ENCODE measurements around the gene ITFG1. TPM values are rescaled to one million over a fixed set of nuclear protein-coding genes. Genes with fewer than 3 reads are reported as not detected.

The ITFG1 gene
- total and polyA plus RNA-seq, 2 of the 13 experiments (the other 11 are each of a cell fraction or from before 2014, with no cell fraction given), result 74.5 to 150 TPM

- peaks cover 65% of the 10 kb centered on the region for H3K4me1 ChIP-seq (ENCODE audit: insufficient read depth, low read length)
- H3K9ac ChIP-seq (ENCODE audit: insufficient read depth, low read depth, low read length), result no peak overlapping the region
- DNase-seq (ENCODE audit: low spot score) (peak; percentile 73), FAIRE-seq (peak; percentile 18), ATAC-seq (peak; percentile 96)
- no peaks in the 10 kb centered on the region for H3K9me3 ChIP-seq (ENCODE audit: low read length)
- no peak overlapping the region for H3K4me3 ChIP-seq (replicated peaks in 1 of 3; ENCODE audit: insufficient read depth in 1 of 3, low read depth in 2 of 3, low read length in 3 of 3)
- 50% methylated on average over 1 of the region's 1 CpG for WGBS (ENCODE audit: low lambda C conversion rate)
- ChIA-PET CTCF (ENCODE audit: low intra/inter-chr PET ratio, low total read pairs) (no interaction called here), POLR2A (interaction anchor here (0.9 to 4.1 kb wide), 2 partner anchors 8 to 10 kb away, joined by 3 to 28 read pairs; partner anchors contain the start of genes ITFG1 and PHKB)
- peaks cover 2 to 3% of the 10 kb centered on the region in 2 experiments; a peak in 2 of 5 replicates for H3K36me3 ChIP-seq (replicated peaks in 1 of 2; ENCODE audit: control insufficient read depth in 1 of 2, insufficient read depth in 2 of 2, low read length in 2 of 2)
- intact Hi-C loops (cut with micrococcal nuclease; ENCODE audit: unreplicated experiment), result no loop called here
- no peaks in the 10 kb centered on the region for H4K20me1 ChIP-seq (ENCODE audit: insufficient read depth, low read length)
- no TSS peak for BruUV-seq (replicated peaks)
- no peak overlapping the region for H3K4me2 ChIP-seq (ENCODE audit: low read depth, low read length)
- no peak overlapping the region for H2AFZ ChIP-seq (ENCODE audit: low read length)
- H3K27ac ChIP-seq (ENCODE audit: extremely low read length, insufficient read depth, low read length), result peak overlapping the region; percentile 59
- H3K79me2 ChIP-seq (ENCODE audit: insufficient read depth, low read length), result peaks cover 48% of the 10 kb centered on the region
- in situ Hi-C loops (cut with HindIII; ENCODE audit: extremely low pct_ligation_motif_present, low pct_unique_long_range_greater_than_20kb), result no loop called here
- no peaks in the 10 kb centered on the region for H3K27me3 ChIP-seq (ENCODE audit: control insufficient read depth in 1 of 2, insufficient read depth in 2 of 2, low read length in 2 of 2)
- TF ChIP-seq HDAC2 (CRISPR knock-in tag; IDR thresholded peaks at IDR 0.05), result 0 out of 2 replicates have a peak, but pooled peaks have one; percentile 38
- TF ChIP-seq SATB2 (CRISPR knock-in tag; IDR thresholded peaks at IDR 0.05), result no peak
- TF ChIP-seq ZNF577 (CRISPR knock-in tag; IDR thresholded peaks at IDR 0.05; ENCODE audit: borderline replicate concordance, low read depth), result no peak
- no peak for TF ChIP-seq ZNF746 (CRISPR knock-in tag; IDR thresholded peaks at IDR 0.05)
- TF ChIP-seq ZNF784 (CRISPR knock-in tag; IDR thresholded peaks at IDR 0.05; ENCODE audit: borderline replicate concordance), result 0 out of 2 replicates have a peak, but pooled peaks have one; percentile 21
- peak; percentile 14; the same call in 1 of the 2 replicates for TF ChIP-seq THAP11 (CRISPR knock-in tag; IDR thresholded peaks at IDR 0.05)
- TF ChIP-seq NCOA5 (CRISPR knock-in tag; IDR thresholded peaks at IDR 0.05), result no peak
- 0 out of 2 replicates have a peak, but pooled peaks have one; percentile 22 for TF ChIP-seq KAT8 (CRISPR knock-in tag; IDR thresholded peaks at IDR 0.05)
- TF ChIP-seq ZNF432 (CRISPR knock-in tag; IDR thresholded peaks at IDR 0.05; ENCODE audit: borderline replicate concordance), result no peak
- no peak for TF ChIP-seq PCBP1 (IDR thresholded peaks at IDR 0.05; ENCODE audit: borderline replicate concordance, low read depth, low read length)
- TF ChIP-seq GATAD2A (CRISPR knock-in tag; IDR thresholded peaks at IDR 0.05), result peak; percentile 48; the same call in 1 of the 2 replicates
- TF ChIP-seq TBX2 (CRISPR knock-in tag; IDR thresholded peaks at IDR 0.05; ENCODE audit: borderline replicate concordance), result peak; percentile 43; the same call in 1 of the 2 replicates
- 0 out of 2 replicates have a peak, but pooled peaks have one; percentile 7 for TF ChIP-seq RFX1 (IDR thresholded peaks at IDR 0.05)
- TF ChIP-seq HNF4A (CRISPR knock-in tag; IDR thresholded peaks at IDR 0.05), result peak; percentile 69
- no peak for TF ChIP-seq NCOR1 (IDR thresholded peaks at IDR 0.05; ENCODE audit: borderline replicate concordance, low read length)
- TF ChIP-seq SAP130 (CRISPR knock-in tag; IDR thresholded peaks at IDR 0.05; ENCODE audit: low read depth), result peak; percentile 34; the same call in 1 of the 2 replicates
- TF ChIP-seq HCFC1 (IDR thresholded peaks at IDR 0.05; ENCODE audit: low read depth, low read length), result no peak
- peak; percentile 62; the same call in 1 of the 2 replicates for TF ChIP-seq ZNF7 (CRISPR knock-in tag; IDR thresholded peaks at IDR 0.05)
- peak; percentile 79 for TF ChIP-seq CEBPB (IDR thresholded peaks at IDR 0.05; ENCODE audit: borderline replicate concordance, low read depth, low read length)
- no peak for TF ChIP-seq TFDP1 (CRISPR knock-in tag; IDR thresholded peaks at IDR 0.05; ENCODE audit: borderline replicate concordance)
- TF ChIP-seq FOXP4 (CRISPR knock-in tag; IDR thresholded peaks at IDR 0.05), result peak; percentile 24; the same call in 1 of the 2 replicates
- no peak for TF ChIP-seq FOXP1 (IDR thresholded peaks at IDR 0.05)
- peak; percentile 67; the same call in 1 of the 2 replicates for TF ChIP-seq FOXP1 (CRISPR knock-in tag; IDR thresholded peaks at IDR 0.05)
These were observed 9.9 kb upstream of the ITFG1 start for GRCh38 chr16:47470810-47471209.

Data from HepG2 (cell line).